ENCODE results near the gene AIFM2.

Gene AIFM2

DNA sequence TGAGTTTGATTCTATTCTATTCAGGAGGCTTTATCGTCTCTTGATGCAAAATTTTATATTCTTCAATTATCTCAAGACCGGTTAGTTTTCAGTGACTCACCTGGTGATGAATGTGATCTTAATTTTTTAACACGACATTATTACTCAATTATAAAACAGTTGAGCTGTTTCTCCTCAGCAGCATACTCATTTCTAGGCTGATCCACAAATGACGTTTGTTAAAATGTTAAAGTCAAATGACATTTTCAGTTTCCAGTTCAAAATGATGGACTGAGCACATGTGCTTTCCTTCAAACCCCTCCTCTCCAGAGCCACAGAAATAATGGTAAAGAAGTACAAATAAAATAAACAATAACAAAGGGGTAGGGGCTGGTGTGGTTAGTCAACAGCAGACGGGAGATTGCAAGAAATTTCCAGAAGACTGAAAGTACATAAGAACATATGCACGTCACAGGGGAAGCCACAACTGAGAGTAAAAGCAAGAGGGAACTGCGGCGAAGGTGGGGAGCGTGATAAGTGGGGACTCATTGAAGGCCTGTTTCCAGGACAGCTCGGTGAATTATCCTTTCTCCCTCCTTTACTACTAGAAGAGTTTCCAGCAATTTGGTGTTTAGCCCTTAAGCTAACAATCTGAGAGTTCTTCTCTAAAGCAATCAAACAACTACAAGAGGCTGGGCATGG lies 69.1 kb downstream of the AIFM2 start:
- FAIRE-seq (no peak), DNase-seq (ENCODE audit: insufficient read length) (no peak)
- TF ChIP-seq POLR2AphosphoS5 (IDR thresholded peaks at IDR 0.05; ENCODE audit: low read depth, low read length) (no peak), TAF1 (IDR thresholded peaks at IDR 0.05; ENCODE audit: borderline replicate concordance, low read depth, low read length) (no peak), POLR2A (IDR thresholded peaks at IDR 0.05; ENCODE audit: low read depth, low read length) (no peak)
